Activated CD4-positive, alpha-beta memory T cell treated with anti-CD3 and anti-CD28 coated beads, Interleukin-2, amount 10 ng/mL, durations not matched to agents 7 days and 5 days (primary cell): Measurements from ENCODE around the gene C9orf78. TPM values are rescaled to one million over a fixed set of nuclear protein-coding genes. Genes with fewer than 3 reads are reported as not detected.

Experiments
- CTCF ChIA-PET: fragments of 350-600 bp; sonication (Branson Sonifier 250); formaldehyde crosslinking; loops from one replicate; lab custom pipeline; 2021; ENCODE audit warnings: antibody characterized with exemption, inconsistent platforms; lab: Charles Lee
- POLR2A ChIA-PET: fragments of 350-600 bp; sonication (Branson Sonifier 250); formaldehyde crosslinking; loops from one replicate; lab custom pipeline; 2021; ENCODE audit warnings: antibody characterized with exemption; lab: Charles Lee
- DNase-seq: peaks from one replicate; pipeline ENCODE4 v3.0.0-alpha.2; 2020
- H3K27ac Mint-ChIP-seq: one replicate; pipeline ENCODE4 v1.8.0; 2021; ENCODE audit warnings: mild to moderate bottlenecking, mixed read lengths
- H3K27me3 Mint-ChIP-seq: one replicate; pipeline ENCODE4 v1.8.0; 2021; ENCODE audit warnings: mixed read lengths
- H3K36me3 Mint-ChIP-seq: one replicate; pipeline ENCODE4 v1.8.0; 2021; ENCODE audit warnings: low read depth, mixed read lengths
- H3K4me1 Mint-ChIP-seq: one replicate; pipeline ENCODE4 v1.8.0; 2021; ENCODE audit warnings: mixed read lengths
- H3K4me3 Mint-ChIP-seq: one replicate; pipeline ENCODE4 v1.8.0; 2021; ENCODE audit warnings: mild to moderate bottlenecking, mixed read lengths
- H3K9me3 Mint-ChIP-seq: one replicate; pipeline ENCODE4 v1.8.0; 2021; ENCODE audit warnings: mixed read lengths
- total RNA-seq, 2 experiments: library from RNA; stranded (reverse); gene quantifications; one replicate each; pipeline ENCODE4 v1.2.3, GENCODE V29; 2021

C9orf78 gene
- total RNA-seq, 2 experiments from 2014 or later, result 61.6 to 66.2 TPM

GRCh38 chr9:129864991-129865647 is 30.0 kb upstream of the C9orf78 start:
- H3K9me3 Mint-ChIP-seq, result no peaks in the 10 kb centered on the region
- no peak for DNase-seq
- no peaks in the 10 kb centered on the region for H3K27me3 Mint-ChIP-seq
- CTCF ChIA-PET, result interaction anchor here (0.7 to 2.0 kb wide), 7 partner anchors 20 to 178 kb away, joined by 3 to 15 read pairs (median 3); partner anchors contain the start of gene FNBP1
- peaks cover 71% of the 10 kb centered on the region for H3K36me3 Mint-ChIP-seq
- no peak overlapping the region for H3K4me3 Mint-ChIP-seq
- POLR2A ChIA-PET, result interaction anchor here (0.6 to 12.5 kb wide), 8 partner anchors 12 to 681 kb away, joined by 3 to 301 read pairs (median 4); partner anchors contain the start of genes C9orf78 and USP20
- peaks cover 91% of the 10 kb centered on the region for H3K4me1 Mint-ChIP-seq
- H3K27ac Mint-ChIP-seq, result peak overlapping the region; percentile 90

DNA sequence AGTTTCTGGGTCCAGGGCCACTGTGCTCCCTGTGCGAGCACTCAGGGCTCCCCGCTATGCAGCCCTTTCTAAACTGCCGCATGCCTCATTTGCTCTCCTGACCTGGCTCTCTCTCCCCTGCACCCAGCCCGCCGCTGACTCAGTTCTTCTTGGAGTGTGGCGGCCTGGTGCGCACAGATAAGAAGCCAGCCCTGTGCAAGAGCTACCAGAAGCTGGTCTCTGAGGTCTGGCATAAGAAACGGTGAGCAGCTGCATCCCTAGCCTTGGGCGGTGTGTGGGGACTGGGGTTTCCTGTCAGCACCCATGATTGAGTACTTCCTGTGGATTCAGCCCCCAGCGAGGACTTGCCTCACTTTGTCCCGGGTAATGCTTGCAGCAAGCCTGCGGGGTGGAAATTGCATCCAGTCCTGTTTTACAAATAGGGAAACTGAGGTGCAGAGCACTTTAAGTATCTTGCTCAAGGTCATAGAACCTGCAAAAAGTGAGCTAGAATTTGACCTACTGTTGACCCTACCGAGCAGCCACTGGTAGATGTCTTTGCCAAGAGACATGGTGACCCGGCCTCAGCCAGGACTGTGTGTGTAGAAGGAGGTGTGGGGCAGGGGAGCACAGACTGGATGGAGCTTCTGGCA is 28.1 kb upstream of the C9orf78 start:
- H3K27ac Mint-ChIP-seq, result peak overlapping the region; percentile 90
- peaks cover 65% of the 10 kb centered on the region for H3K36me3 Mint-ChIP-seq
- no peaks in the 10 kb centered on the region for H3K27me3 Mint-ChIP-seq
- H3K4me1 Mint-ChIP-seq, result peaks cover 78% of the 10 kb centered on the region
- DNase-seq, result peak; percentile 92
- ChIA-PET CTCF (interaction anchor here (1.3 to 1.8 kb wide), 4 partner anchors 19 to 26 kb away, joined by 4 to 7 read pairs (median 5); no protein-coding TSS in a partner anchor), POLR2A (interaction anchor here (0.7 to 12.5 kb wide), 10 partner anchors 10 to 165 kb away, joined by 3 to 301 read pairs (median 5); partner anchors contain the start of genes C9orf78 and USP20)
- no peaks in the 10 kb centered on the region for H3K9me3 Mint-ChIP-seq
- peak overlapping the region; percentile 35 for H3K4me3 Mint-ChIP-seq

GRCh38 chr9:129861447-129861827 is 26.4 kb upstream of the C9orf78 start:
- Mint-ChIP-seq H3K9me3 (no peaks in the 10 kb centered on the region), H3K4me1 (peaks cover 73% of the 10 kb centered on the region), H3K36me3 (peaks cover 58% of the 10 kb centered on the region), H3K4me3 (peak overlapping the region; percentile 2), H3K27me3 (no peaks in the 10 kb centered on the region), H3K27ac (peak overlapping the region; percentile 61)
- no peak for DNase-seq
- ChIA-PET POLR2A (interaction anchor here (1.0 to 12.5 kb wide), 4 partner anchors 13 to 58 kb away, joined by 3 to 301 read pairs (median 74); partner anchors contain the start of genes C9orf78, TOR1B and USP20), CTCF (no interaction called here)

DNA sequence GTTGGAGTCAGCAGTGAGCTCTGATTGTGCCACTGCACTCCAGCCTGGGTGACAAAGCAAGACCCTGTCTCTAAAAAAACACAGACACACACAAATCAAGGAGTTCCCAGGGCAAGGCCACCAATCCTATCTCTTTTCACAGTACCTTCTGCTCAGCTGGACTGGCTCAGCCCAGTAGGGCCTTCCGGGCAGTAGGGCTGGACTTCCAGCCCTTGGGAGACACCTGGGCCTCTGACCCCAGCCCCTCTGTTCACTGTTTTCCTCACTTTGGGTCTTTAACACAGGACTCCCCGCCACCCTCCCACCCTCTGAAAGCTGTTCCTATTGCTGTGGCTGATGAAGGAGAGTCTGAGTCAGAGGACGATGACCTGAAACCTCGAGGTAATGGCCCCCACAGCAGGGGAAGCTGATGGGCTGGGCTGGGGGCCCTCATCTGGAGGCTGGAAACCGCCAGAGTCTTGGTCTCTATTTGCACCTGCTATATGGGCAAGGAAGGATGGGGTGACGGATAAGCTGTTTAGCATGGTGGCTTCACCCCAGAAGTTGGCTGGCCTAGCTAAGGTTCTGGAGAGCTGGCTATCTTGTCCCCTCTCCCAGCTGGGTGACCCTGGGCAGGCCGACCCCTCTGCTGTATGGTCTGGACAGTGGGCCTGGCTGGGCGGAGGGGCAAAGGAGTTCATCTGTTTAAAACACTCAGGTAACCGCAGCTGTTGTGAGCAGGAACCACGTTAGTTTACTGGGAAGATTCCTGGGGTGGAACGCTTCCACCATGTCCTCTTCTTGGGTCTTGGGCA is 25.8 kb upstream of the C9orf78 start:
- peaks cover 70% of the 10 kb centered on the region for H3K4me1 Mint-ChIP-seq

GRCh38 chr9:129858167-129858962 is 23.3 kb upstream of the C9orf78 start:
- DNase-seq, result no peak
- CTCF ChIA-PET, result no interaction called here
- Mint-ChIP-seq H3K4me1 (peaks cover 72% of the 10 kb centered on the region), H3K27me3 (no peaks in the 10 kb centered on the region), H3K4me3 (no peak overlapping the region), H3K27ac (peak overlapping the region; percentile 40), H3K9me3 (no peaks in the 10 kb centered on the region), H3K36me3 (peaks cover 65% of the 10 kb centered on the region)
- POLR2A ChIA-PET, result interaction anchor here (0.9 to 1.4 kb wide), 3 partner anchors 10 to 20 kb away, joined by 3 read pairs; no protein-coding TSS in a partner anchor

More for the DNA sequence above, 25.8 kb upstream of the C9orf78 start:
- no peak overlapping the region for H3K4me3 Mint-ChIP-seq
- H3K27ac Mint-ChIP-seq, result peak overlapping the region; percentile 74
- ChIA-PET CTCF (interaction anchor here (1.1 to 1.2 kb wide), 3 partner anchors 9 to 28 kb away, joined by 3 to 5 read pairs (median 4); no protein-coding TSS in a partner anchor), POLR2A (interaction anchor here (0.8 to 12.5 kb wide), 7 partner anchors 8 to 207 kb away, joined by 3 to 301 read pairs (median 3); partner anchors contain the start of genes C9orf78, TOR1B and USP20)
- peaks cover 59% of the 10 kb centered on the region for H3K36me3 Mint-ChIP-seq
- no peaks in the 10 kb centered on the region for H3K9me3 Mint-ChIP-seq
- H3K27me3 Mint-ChIP-seq, result no peaks in the 10 kb centered on the region
- DNase-seq, result no peak

DNA sequence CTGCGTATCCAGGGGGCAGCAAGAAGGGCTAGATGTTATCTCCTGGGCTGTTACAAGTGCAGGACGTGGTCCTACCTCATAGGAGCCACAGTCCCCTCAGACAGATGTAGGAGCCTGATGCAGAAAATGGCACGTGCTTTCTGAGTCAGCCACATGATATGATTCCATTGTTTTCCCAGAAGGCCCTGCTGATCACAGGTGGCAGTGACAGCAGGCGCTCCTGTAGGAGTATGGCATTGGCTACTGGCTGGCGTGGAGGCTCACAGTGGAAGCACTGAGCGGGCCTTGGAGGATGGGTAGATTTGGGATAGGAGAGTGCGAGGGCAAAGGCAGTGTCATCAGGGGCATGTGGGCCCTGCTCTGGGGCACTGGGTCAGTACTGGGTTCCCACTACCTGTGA is 22.1 kb upstream of the C9orf78 start:
- ChIA-PET POLR2A (no interaction called here), CTCF (no interaction called here)
- no peak for DNase-seq
- Mint-ChIP-seq H3K9me3 (no peaks in the 10 kb centered on the region), H3K27me3 (no peaks in the 10 kb centered on the region), H3K36me3 (peaks cover 68% of the 10 kb centered on the region), H3K4me1 (peaks cover 66% of the 10 kb centered on the region), H3K4me3 (no peak overlapping the region), H3K27ac (peak overlapping the region; percentile 11)

DNA sequence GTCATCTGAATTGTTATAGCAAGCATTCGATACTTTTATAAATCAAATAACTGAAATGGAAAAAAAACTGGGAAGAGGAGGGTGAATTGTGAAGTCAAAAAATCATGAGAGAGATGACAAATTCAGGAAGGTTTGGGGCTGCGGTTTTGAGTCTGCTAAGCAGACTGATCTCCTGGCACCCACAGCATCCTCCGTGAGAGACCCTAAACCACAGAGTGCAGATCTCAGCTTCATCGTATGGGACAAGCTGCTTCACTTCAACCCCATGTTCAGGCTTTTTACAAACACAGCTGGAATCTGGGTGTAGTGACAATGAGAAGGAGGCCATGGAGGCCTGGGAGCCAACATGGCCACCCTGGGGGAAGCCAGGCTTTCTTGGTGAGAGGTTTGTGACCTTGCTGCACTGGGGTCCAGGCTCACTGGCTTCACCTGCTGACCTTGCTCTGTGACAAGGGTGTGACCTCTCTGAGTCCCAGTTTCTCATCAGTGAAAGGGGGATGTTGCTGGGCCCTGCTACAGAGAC is 19.6 kb upstream of the C9orf78 start:
- DNase-seq, result no peak
- Mint-ChIP-seq H3K9me3 (no peaks in the 10 kb centered on the region), H3K27me3 (no peaks in the 10 kb centered on the region), H3K36me3 (peaks cover 71% of the 10 kb centered on the region), H3K27ac (peak overlapping the region; percentile 34), H3K4me3 (no peak overlapping the region), H3K4me1 (peaks cover 45% of the 10 kb centered on the region)
- CTCF ChIA-PET, result no interaction called here
- POLR2A ChIA-PET, result interaction anchor here (1.7 kb wide), 1 partner anchor 14 kb away, joined by 5 read pairs; no protein-coding TSS in a partner anchor

GRCh38 chr9:129853614-129854013 is 18.5 kb upstream of the C9orf78 start:
- ChIA-PET CTCF (no interaction called here), POLR2A (interaction anchor here (0.9 kb wide), 1 partner anchor 9 kb away, joined by 4 read pairs; no protein-coding TSS in a partner anchor)
- Mint-ChIP-seq H3K27ac (no peak overlapping the region), H3K9me3 (no peaks in the 10 kb centered on the region), H3K36me3 (peaks cover 67% of the 10 kb centered on the region), H3K4me3 (no peak overlapping the region), H3K4me1 (peaks cover 44% of the 10 kb centered on the region), H3K27me3 (no peaks in the 10 kb centered on the region)
- no peak for DNase-seq

GRCh38 chr9:129852579-129852978 is 17.5 kb upstream of the C9orf78 start:
- DNase-seq, result no peak
- Mint-ChIP-seq H3K4me3 (no peak overlapping the region), H3K27me3 (no peaks in the 10 kb centered on the region), H3K4me1 (peaks cover 42% of the 10 kb centered on the region), H3K9me3 (no peaks in the 10 kb centered on the region), H3K27ac (no peak overlapping the region), H3K36me3 (peaks cover 61% of the 10 kb centered on the region)
- ChIA-PET POLR2A (interaction anchor here (0.6 to 0.9 kb wide), 2 partner anchors 14 to 17 kb away, joined by 3 read pairs; no protein-coding TSS in a partner anchor), CTCF (interaction anchor here (0.8 kb wide), 1 partner anchor 8 kb away, joined by 3 read pairs; no protein-coding TSS in a partner anchor)

GRCh38 chr9:129851821-129852220 is 16.7 kb upstream of the C9orf78 start:
- no peak overlapping the region for H3K4me3 Mint-ChIP-seq
- POLR2A ChIA-PET, result interaction anchor here (0.7 to 0.9 kb wide), 2 partner anchors 9 to 40 kb away, joined by 3 read pairs; no protein-coding TSS in a partner anchor
- H3K9me3 Mint-ChIP-seq, result no peaks in the 10 kb centered on the region

DNA sequence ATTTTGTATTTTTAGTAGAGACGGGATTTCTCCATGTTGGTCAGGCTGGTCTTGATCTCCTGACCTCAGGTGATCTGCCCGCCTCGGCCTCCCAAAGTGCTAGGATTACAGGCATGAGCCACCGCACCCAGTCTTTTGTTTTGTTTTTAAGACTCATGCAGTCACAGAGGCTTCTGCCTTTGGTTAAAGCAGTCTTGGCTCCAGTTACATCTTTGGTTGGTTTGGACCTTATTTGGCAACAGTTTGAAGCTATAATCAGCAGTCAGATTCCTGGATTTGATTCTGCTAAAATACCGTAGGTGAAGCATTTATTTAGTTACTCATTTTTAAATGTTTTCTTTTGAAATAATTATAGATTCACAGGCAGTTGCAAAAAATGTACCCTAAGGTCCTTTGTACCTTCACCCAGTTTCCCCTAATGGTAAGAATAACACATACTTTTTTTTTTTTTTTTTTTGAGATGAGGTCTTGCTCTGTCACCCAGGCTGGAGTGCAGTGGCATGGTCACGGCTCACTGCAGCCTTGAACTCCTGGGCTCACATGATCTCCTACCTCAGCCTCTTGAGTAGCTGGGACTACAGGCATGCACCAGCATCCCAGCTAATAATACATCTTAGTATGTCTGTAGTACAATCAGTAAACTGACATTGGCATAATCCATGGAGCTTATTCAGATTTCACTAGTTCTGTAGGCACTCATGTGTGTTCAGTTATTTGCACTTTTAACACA is 15.9 kb upstream of the C9orf78 start:
- Mint-ChIP-seq H3K9me3 (no peaks in the 10 kb centered on the region), H3K27me3 (no peaks in the 10 kb centered on the region), H3K27ac (no peak overlapping the region), H3K36me3 (peaks cover 51% of the 10 kb centered on the region), H3K4me1 (peaks cover 29% of the 10 kb centered on the region), H3K4me3 (no peak overlapping the region)
- CTCF ChIA-PET, result no interaction called here
- DNase-seq, result no peak
- POLR2A ChIA-PET, result interaction anchor here (0.9 to 1.3 kb wide), 3 partner anchors 12 to 40 kb away, joined by 3 to 4 read pairs (median 3); no protein-coding TSS in a partner anchor

More at GRCh38 chr9:129851821-129852220, 16.7 kb upstream of the C9orf78 start:
- peaks cover 35% of the 10 kb centered on the region for H3K4me1 Mint-ChIP-seq
- peaks cover 57% of the 10 kb centered on the region for H3K36me3 Mint-ChIP-seq
- H3K27ac Mint-ChIP-seq, result no peak overlapping the region
- H3K27me3 Mint-ChIP-seq, result no peaks in the 10 kb centered on the region
- CTCF ChIA-PET, result interaction anchor here (0.8 kb wide), 1 partner anchor 9 kb away, joined by 3 read pairs; no protein-coding TSS in a partner anchor
- no peak for DNase-seq
